Esophagus squamous epithelium (tissue), 5 donors: ENCODE data around the gene TSSK1B. TPM values are rescaled to one million over a fixed set of nuclear protein-coding genes. Genes with fewer than 3 reads are reported as not detected.

Experiments
- DNase-seq: peaks from one replicate; lab custom pipeline; 2025; lab: John Stamatoyannopoulos, UW
- H3K27ac ChIP-seq, 4 donors: fragments of 200-600 bp; sonication (generic); one replicate each; pipeline ENCODE4 v1.5.1; 2016 to 2019; ENCODE audit warnings: mild to moderate bottlenecking in 1 of 4
- H3K27me3 ChIP-seq, 4 donors: fragments of 200-600 bp; sonication (generic); 1 replicate in 3 of 4; 2 replicates in 1 of 4; pipeline versions ENCODE4 v1.5.1 to v1.6.0; 2017 to 2021; ENCODE audit warnings: antibody characterized with exemption in 1 of 4
- H3K36me3 ChIP-seq, 3 donors: fragments of 200-600 bp; sonication (generic); one replicate each; pipeline ENCODE4 v1.5.1; 2016 to 2019
- H3K4me1 ChIP-seq, 3 donors: fragments of 200-600 bp; sonication (generic); one replicate each; pipeline ENCODE4 v1.5.1; 2017 to 2019
- H3K4me3 ChIP-seq, 4 donors: fragments of 200-600 bp; sonication (generic); 1 replicate in 3 of 4; 2 replicates in 1 of 4; pipeline ENCODE4 v1.5.1; 2016 to 2019; ENCODE audit warnings: mild to moderate bottlenecking in 2 of 4, moderate library complexity in 1 of 4
- H3K9me3 ChIP-seq, 3 donors: fragments of 200-600 bp; sonication (generic); one replicate each; pipeline ENCODE4 v1.5.1; 2016 to 2019
- POLR2A ChIP-seq, 4 donors: fragments of 450-650 bp; IDR thresholded peaks; one replicate each; pipeline ENCODE4 v1.6.1; 2017; ENCODE audit warnings: antibody characterized with exemption in 4 of 4, mild to moderate bottlenecking in 4 of 4, moderate library complexity in 3 of 4
- WGBS, 2 donors: methylation state at CpG; one replicate each; pipeline ENCODE4 v1.1.5; 2018; 5-methylcytosine and 5-hydroxymethylcytosine counted together
- intact Hi-C: fragments of 100-400 bp; cut with DNase I; formaldehyde crosslinking; loops from one replicate; pipeline ENCODE4 v1.15.0; 2022
- total RNA-seq, 4 donors: library from RNA; depleted of rRNA; stranded (reverse); fragments of >200 nt; gene quantifications; one replicate each; pipeline ENCODE4 v1.1.0, GENCODE V29; 2016
- TF ChIP-seq, protein P1 (sequence below), 6 experiments: fragments of 450-650 bp in 4 of 6; fragments of 200-600 bp in 2 of 6; sonication (generic) in 2 of 6; IDR thresholded peaks; one replicate each; pipeline ENCODE4 v1.5.1; 2016 to 2019; ENCODE audit warnings: antibody characterized with exemption in 6 of 6, mild to moderate bottlenecking in 4 of 6, moderate library complexity in 4 of 6
- donor health status: DM: yes; HTN: yes; CAD: no.

TSSK1B gene
- total RNA-seq, 4 donors from 2014 or later, result 0.12 to 1.3 (median 0.51) TPM

DNA sequence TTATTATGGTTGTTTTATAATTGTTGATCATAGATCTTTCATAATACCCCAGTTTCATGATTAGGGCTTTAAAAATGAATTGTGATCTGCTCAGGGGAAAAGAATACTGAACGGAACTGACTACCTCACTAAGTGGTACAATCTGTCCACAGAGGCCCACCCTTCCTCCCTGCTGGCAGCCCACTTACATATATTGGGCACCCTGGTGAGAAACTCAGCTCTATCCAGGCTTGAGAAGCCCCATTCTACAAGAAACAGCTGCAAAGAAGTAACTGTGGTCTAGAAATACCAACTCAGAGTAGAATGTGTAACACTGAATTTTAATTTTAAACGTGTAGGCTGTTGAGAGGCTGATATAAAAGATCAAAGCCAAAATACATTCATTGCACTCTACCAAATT is 46.9 kb downstream of the TSSK1B start:
- DNase-seq, result no peak
- WGBS, 2 donors, result 87 to 88% methylated on average over 2 of the region's 2 CpGs
- H3K4me3 ChIP-seq, result no peak overlapping the region
- TF ChIP-seq POLR2A (IDR thresholded peaks at IDR 0.05), result no peak
- TF ChIP-seq, protein P1, sequence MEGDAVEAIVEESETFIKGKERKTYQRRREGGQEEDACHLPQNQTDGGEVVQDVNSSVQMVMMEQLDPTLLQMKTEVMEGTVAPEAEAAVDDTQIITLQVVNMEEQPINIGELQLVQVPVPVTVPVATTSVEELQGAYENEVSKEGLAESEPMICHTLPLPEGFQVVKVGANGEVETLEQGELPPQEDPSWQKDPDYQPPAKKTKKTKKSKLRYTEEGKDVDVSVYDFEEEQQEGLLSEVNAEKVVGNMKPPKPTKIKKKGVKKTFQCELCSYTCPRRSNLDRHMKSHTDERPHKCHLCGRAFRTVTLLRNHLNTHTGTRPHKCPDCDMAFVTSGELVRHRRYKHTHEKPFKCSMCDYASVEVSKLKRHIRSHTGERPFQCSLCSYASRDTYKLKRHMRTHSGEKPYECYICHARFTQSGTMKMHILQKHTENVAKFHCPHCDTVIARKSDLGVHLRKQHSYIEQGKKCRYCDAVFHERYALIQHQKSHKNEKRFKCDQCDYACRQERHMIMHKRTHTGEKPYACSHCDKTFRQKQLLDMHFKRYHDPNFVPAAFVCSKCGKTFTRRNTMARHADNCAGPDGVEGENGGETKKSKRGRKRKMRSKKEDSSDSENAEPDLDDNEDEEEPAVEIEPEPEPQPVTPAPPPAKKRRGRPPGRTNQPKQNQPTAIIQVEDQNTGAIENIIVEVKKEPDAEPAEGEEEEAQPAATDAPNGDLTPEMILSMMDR (IDR thresholded peaks at IDR 0.05), result no peak
- H3K27me3 ChIP-seq, result no peaks in the 10 kb centered on the region
- no peaks in the 10 kb centered on the region for H3K9me3 ChIP-seq
- intact Hi-C loops, result no loop called here
- no peaks in the 10 kb centered on the region for H3K36me3 ChIP-seq
- no peak overlapping the region for H3K27ac ChIP-seq
- peaks cover 0 to 26% (median 0%) of the 10 kb centered on the region in 3 donors for H3K4me1 ChIP-seq

DNA sequence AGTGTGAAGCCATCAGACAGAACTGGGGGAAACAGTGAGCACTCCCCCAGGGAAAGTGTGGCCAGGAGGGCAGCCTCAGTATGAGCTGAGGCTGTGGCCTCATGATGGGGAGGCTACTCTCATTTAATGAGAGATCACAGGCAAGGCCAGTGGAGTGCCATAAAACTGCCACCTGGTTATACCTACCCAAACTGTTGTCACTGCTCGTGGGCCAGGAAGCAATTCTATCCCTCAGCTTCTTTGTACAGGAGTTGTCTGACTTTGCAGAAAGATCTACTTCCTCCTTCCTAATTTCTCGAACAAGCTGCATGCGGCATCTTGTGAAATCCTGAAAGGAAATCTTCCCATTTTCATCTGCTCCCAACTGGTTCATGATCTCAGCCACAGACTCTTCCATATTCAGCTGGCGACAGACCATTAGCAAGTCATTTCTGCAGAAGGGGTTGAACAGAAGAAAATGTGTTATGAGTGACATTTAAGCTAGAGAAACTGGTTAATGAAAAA is 50.0 kb downstream of the TSSK1B start:
- no peak for DNase-seq
- Histone ChIP-seq H3K4me1 (peaks cover 0 to 32% (median 0%) of the 10 kb centered on the region in 3 donors), H3K27ac (peak overlapping the region in 3 of 4 donors; percentile 39 to 71 (median 45)), H3K27me3 (no peaks in the 10 kb centered on the region), H3K36me3 (no peaks in the 10 kb centered on the region), H3K9me3 (no peaks in the 10 kb centered on the region), H3K4me3 (no peak overlapping the region)
- intact Hi-C loops, result no loop called here
- 38 to 46% methylated on average over 4 of the region's 4 CpGs for WGBS, 2 donors
- TF ChIP-seq POLR2A (IDR thresholded peaks at IDR 0.05), result no peak
- TF ChIP-seq, protein P1 (IDR thresholded peaks at IDR 0.05), result no peak

DNA sequence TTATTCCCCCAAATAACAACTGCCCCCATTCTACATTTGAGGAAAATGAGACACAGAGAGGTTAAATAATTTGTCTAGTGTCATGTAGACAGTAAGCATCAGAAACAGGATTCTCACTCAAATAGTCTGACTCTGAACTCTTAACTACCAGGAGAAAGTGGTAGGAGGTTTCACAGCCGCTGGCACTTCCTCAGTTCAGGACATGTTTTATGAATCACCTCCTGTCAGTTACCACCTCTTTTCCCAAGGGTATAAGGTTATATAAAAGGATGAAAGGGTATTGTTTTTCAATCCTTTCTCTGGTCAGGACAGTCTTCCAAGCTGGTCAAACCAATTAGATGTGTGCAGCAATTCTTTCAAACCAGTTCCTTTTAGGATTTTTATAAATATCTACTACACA is 52.1 kb downstream of the TSSK1B start:
- 19 to 25% methylated on average over 1 of the region's 1 CpG for WGBS, 2 donors

More for the DNA sequence above, 52.1 kb downstream of the TSSK1B start:
- H3K9me3 ChIP-seq, result no peaks in the 10 kb centered on the region
- no peaks in the 10 kb centered on the region for H3K27me3 ChIP-seq
- no peaks in the 10 kb centered on the region for H3K36me3 ChIP-seq
- intact Hi-C loops, result no loop called here
- peaks cover 0 to 43% (median 6%) of the 10 kb centered on the region in 3 donors for H3K4me1 ChIP-seq
- H3K27ac ChIP-seq, result no peak overlapping the region
- H3K4me3 ChIP-seq, result no peak overlapping the region
- no peak for DNase-seq
- TF ChIP-seq, protein P1 (IDR thresholded peaks at IDR 0.05), result no peak
- TF ChIP-seq POLR2A (IDR thresholded peaks at IDR 0.05), result no peak

Other genes starting within 250 kb of the TSSK1B start
- 10 to 100 TPM; 41.6 to 45.4 (median 43.4) TPM for gene MCC, start 53.5 kb upstream of the TSSK1B start, total RNA-seq
- gene YTHDC2, start 78.7 kb upstream of the TSSK1B start, total RNA-seq, result 10 to 100 TPM; 12.4 to 33.4 (median 23.7) TPM